Endothelial cell of umbilical vein (primary cell): Measurements from ENCODE around the gene ESPN. TPM values are rescaled to one million over a fixed set of nuclear protein-coding genes. Genes with fewer than 3 reads are reported as not detected.

Experiments
- BruUV-seq: library from RNA; stranded (reverse); fragments of 400-500 nt; replicated peaks from 2 replicates; lab custom pipeline; 2021; lab: Mats Ljungman, UMichigan
- CTCF ChIA-PET: fragments of 300-600, 350-600 bp; sonication (Branson Sonifier 250); formaldehyde crosslinking; loops from one replicate; lab custom pipeline; 2021; ENCODE audit warnings: antibody characterized with exemption, inconsistent platforms; lab: Charles Lee
- POLR2A ChIA-PET: fragments of 300-600, 350-600 bp; sonication (Branson Sonifier 250); formaldehyde crosslinking; loops from one replicate; lab custom pipeline; 2021; ENCODE audit warnings: antibody characterized with exemption, inconsistent platforms; lab: Charles Lee
- DNase-seq: peaks from one replicate; pipeline ENCODE4 v3.0.0-alpha.2; 2011; ENCODE audit warnings: low read depth, low spot score
- FAIRE-seq: peaks from 2 replicates; lab custom pipeline; 2011; peaks lifted over from hg19 to GRCh38; lab: Jason Lieb, UNC
- H2AFZ ChIP-seq: 2 replicates; pipeline ENCODE4 v1.6.0; 2012; ENCODE audit warnings: low read depth, low read length, control low read depth, inconsistent platforms
- H3K27ac ChIP-seq: 2 replicates; pipeline ENCODE4 v1.5.1; 2011; ENCODE audit warnings: low read depth, mild to moderate bottlenecking, control low read depth, low read length, moderate library complexity; ENCODE audit not compliant: insufficient read depth
- H3K27me3 ChIP-seq, 2 experiments: 2 replicates each; pipeline versions ENCODE4 v1.6.0 to v1.6.1; 2011; ENCODE audit warnings: low read length in 2 of 2, mixed read lengths in 1 of 2; ENCODE audit not compliant: control insufficient read depth in 2 of 2, insufficient read depth in 2 of 2
- H3K36me3 ChIP-seq, 2 experiments: 2 replicates in 1 of 2; 3 replicates in 1 of 2; pipeline ENCODE4 v1.5.1; 2011; ENCODE audit warnings: low read length in 2 of 2, mild to moderate bottlenecking in 1 of 2, moderate library complexity in 1 of 2; ENCODE audit not compliant: control insufficient read depth in 2 of 2, insufficient read depth in 2 of 2; ENCODE audit errors: extremely low read depth in 1 of 2
- H3K4me1 ChIP-seq: 3 replicates; pipeline ENCODE4 v1.5.1; 2011; ENCODE audit warnings: mild to moderate bottlenecking, low read length; ENCODE audit not compliant: control insufficient read depth, insufficient read depth; ENCODE audit errors: extremely low read depth
- H3K4me2 ChIP-seq: 2 replicates; pipeline ENCODE4 v1.6.1; 2011; ENCODE audit warnings: low read length, control low read depth, mixed read lengths; ENCODE audit not compliant: insufficient read depth
- H3K4me3 ChIP-seq, 3 experiments: fragments of 200-600 bp in 1 of 3; sonication (generic), shearing (Covaris generic) in 1 of 3; replicated peaks in 1 of 3; 2 replicates each; pipeline ENCODE4 v1.5.1; 2011 to 2016; ENCODE audit warnings: control low read depth in 3 of 3, low read length in 3 of 3, mild to moderate bottlenecking in 2 of 3, inconsistent platforms in 1 of 3, low read depth in 1 of 3, moderate library complexity in 1 of 3; ENCODE audit not compliant: insufficient read depth in 1 of 3
- H3K79me2 ChIP-seq: 2 replicates; pipeline ENCODE4 v1.6.0; 2012; ENCODE audit warnings: low read length, inconsistent platforms; ENCODE audit not compliant: control insufficient read depth, insufficient read depth
- H3K9ac ChIP-seq: replicated peaks from 2 replicates; pipeline ENCODE3; 2011; ENCODE audit warnings: low read length, control low read depth; ENCODE audit not compliant: insufficient read depth; ENCODE audit errors: extremely low read depth
- H3K9me1 ChIP-seq: replicated peaks from 3 replicates; pipeline ENCODE4 v1.6.0; 2011; ENCODE audit warnings: mild to moderate bottlenecking, low read length; ENCODE audit not compliant: control insufficient read depth, insufficient read depth; ENCODE audit errors: extremely low read depth
- H3K9me3 ChIP-seq: replicated peaks from 2 replicates; pipeline ENCODE4 v1.5.1; 2012; ENCODE audit warnings: low read length, inconsistent platforms; ENCODE audit not compliant: control insufficient read depth, insufficient read depth
- H4K20me1 ChIP-seq: replicated peaks from 2 replicates; pipeline ENCODE3; 2011; ENCODE audit warnings: mild to moderate bottlenecking, low read length; ENCODE audit not compliant: control insufficient read depth, insufficient read depth; ENCODE audit errors: extremely low read depth
- EZH2 ChIP-seq: IDR thresholded peaks from 2 replicates; pipeline ENCODE4 v1.6.1; 2012; ENCODE audit warnings: borderline replicate concordance, low read depth, mild to moderate bottlenecking, moderate library complexity, low read length, inconsistent platforms; ENCODE audit not compliant: severe bottlenecking
- FOS ChIP-seq: IDR thresholded peaks from 2 replicates; pipeline ENCODE4 v1.6.1; 2011; ENCODE audit warnings: mild to moderate bottlenecking, low read length, moderate library complexity, borderline replicate concordance; ENCODE audit not compliant: insufficient read depth
- GATA2 ChIP-seq: IDR thresholded peaks from 2 replicates; pipeline ENCODE4 v1.7.0; 2011; ENCODE audit warnings: low read depth, mild to moderate bottlenecking, moderate library complexity, mixed read lengths, low read length; ENCODE audit not compliant: insufficient read length, insufficient read depth
- JUN ChIP-seq: IDR thresholded peaks from 2 replicates; pipeline ENCODE4 v1.6.1; 2011; ENCODE audit warnings: borderline replicate concordance, low read depth; ENCODE audit not compliant: insufficient read length, insufficient read depth
- MYC ChIP-seq: IDR thresholded peaks from one replicate; pipeline ENCODE4 v1.6.1; 2011; ENCODE audit warnings: mild to moderate bottlenecking, low read depth, low read length
- POLR2A ChIP-seq: IDR thresholded peaks from 2 replicates; pipeline ENCODE4 v1.6.1; 2012; ENCODE audit warnings: low read depth, mild to moderate bottlenecking, control low read depth, low read length
- POLR2AphosphoS5 ChIP-seq: IDR thresholded peaks from 2 replicates; pipeline ENCODE4 v1.6.1; 2012; ENCODE audit warnings: low read depth, mild to moderate bottlenecking, control low read depth, low read length, moderate library complexity; ENCODE audit not compliant: insufficient read depth
- dilution Hi-C: fragments of 300-500 bp; cut with MboI; formaldehyde crosslinking; loops from one replicate; pipeline ENCODE4 v1.15.0; 2019; ENCODE audit warnings: low sequenced_read_pairs; ENCODE audit not compliant: extremely low pct_ligation_motif_present
- intact Hi-C: fragments of 100-400 bp; cut with micrococcal nuclease; formaldehyde crosslinking; loops from one replicate; pipeline ENCODE4 v1.10.0; 2022
- polyA plus RNA-seq, 4 experiments: library from polyadenylated mRNA; depleted of rRNA in 3 of 4; stranded (reverse) in 3 of 4; unstranded in 1 of 4; fragments of >200 nt; gene quantifications; 2 replicates each; pipeline versions ENCODE4 v1.2.1 to v1.2.3, GENCODE V29; 2011 to 2012; ENCODE audit warnings: missing spikeins in 1 of 4
- total RNA-seq: library from RNA; stranded (reverse); gene quantifications from 2 replicates; pipeline ENCODE4 v1.2.3, GENCODE V29; 2021
- TF ChIP-seq, protein P1 (sequence below): IDR thresholded peaks from 2 replicates; pipeline ENCODE4 v1.6.1; 2011; ENCODE audit not compliant: insufficient read depth, insufficient read length
- TF ChIP-seq, protein P2 (sequence below), 2 donors: IDR thresholded peaks; 1 replicate in 1 of 2; 2 replicates in 1 of 2; pipeline ENCODE4 v1.5.1; 2011; ENCODE audit warnings: low read length in 2 of 2, mild to moderate bottlenecking in 2 of 2, moderate library complexity in 2 of 2, control low read depth in 1 of 2, inconsistent platforms in 1 of 2, low read depth in 1 of 2; ENCODE audit not compliant: insufficient read depth in 1 of 2; ENCODE audit errors: extremely low read depth in 1 of 2

The ESPN gene
- total and polyA plus RNA-seq, 2 donors (not counting 3 experiments of a cell fraction or from before 2014, with no cell fraction given), result 0.54 to 0.71 TPM

DNA sequence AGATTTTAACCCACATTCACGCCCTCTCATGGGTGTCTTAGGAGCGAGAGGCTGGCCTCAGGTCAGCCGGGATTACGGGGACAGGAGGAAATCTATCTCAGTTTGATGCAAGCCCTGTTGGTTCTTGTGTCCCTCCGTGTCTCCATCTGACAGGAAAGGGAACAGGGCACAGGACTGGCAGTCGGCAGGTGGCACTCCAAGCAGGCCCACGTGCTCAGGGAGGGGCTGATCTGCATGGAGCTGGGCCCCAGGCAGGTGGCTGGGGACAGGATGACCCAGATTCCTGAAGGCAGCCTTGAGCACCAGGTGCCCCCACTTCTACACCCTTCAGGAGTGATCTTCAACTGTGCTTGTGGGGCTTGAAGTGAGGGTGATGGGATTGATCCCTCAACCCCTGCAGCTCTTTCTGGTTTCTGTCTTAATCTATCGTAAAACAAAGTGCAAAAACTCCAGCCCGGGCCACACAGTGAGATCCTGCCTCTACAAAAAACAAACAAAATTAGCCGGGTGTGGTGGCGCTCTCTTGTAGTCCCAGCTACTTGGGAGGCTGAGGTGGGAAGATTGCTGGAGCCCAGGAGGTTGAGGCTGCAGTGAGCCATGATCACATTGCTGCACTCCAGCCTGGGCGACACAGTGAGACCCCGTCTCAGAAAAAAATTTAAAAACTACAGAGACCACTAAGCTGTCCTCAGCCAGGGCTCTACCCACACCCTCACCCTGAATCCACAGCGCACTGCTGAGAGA, 58.6 kb downstream of the ESPN start:
- no peak overlapping the region for H3K4me2 ChIP-seq
- no peak for FAIRE-seq
- TF ChIP-seq JUN, result no peak
- TF ChIP-seq MYC, result no peak
- TF ChIP-seq FOS, result no peak
- TF ChIP-seq POLR2A, result no peak
- no peak for TF ChIP-seq GATA2
- TF ChIP-seq, protein P1, sequence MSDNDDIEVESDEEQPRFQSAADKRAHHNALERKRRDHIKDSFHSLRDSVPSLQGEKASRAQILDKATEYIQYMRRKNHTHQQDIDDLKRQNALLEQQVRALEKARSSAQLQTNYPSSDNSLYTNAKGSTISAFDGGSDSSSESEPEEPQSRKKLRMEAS, result no peak
- TF ChIP-seq EZH2, result no peak
- TF ChIP-seq, protein P2, sequence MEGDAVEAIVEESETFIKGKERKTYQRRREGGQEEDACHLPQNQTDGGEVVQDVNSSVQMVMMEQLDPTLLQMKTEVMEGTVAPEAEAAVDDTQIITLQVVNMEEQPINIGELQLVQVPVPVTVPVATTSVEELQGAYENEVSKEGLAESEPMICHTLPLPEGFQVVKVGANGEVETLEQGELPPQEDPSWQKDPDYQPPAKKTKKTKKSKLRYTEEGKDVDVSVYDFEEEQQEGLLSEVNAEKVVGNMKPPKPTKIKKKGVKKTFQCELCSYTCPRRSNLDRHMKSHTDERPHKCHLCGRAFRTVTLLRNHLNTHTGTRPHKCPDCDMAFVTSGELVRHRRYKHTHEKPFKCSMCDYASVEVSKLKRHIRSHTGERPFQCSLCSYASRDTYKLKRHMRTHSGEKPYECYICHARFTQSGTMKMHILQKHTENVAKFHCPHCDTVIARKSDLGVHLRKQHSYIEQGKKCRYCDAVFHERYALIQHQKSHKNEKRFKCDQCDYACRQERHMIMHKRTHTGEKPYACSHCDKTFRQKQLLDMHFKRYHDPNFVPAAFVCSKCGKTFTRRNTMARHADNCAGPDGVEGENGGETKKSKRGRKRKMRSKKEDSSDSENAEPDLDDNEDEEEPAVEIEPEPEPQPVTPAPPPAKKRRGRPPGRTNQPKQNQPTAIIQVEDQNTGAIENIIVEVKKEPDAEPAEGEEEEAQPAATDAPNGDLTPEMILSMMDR (IDR thresholded peaks at IDR 0.05; ENCODE audit: extremely low read depth in 1 of 2, insufficient read depth in 1 of 2, low read depth in 1 of 2, low read length in 2 of 2), result no peak
- TF ChIP-seq POLR2AphosphoS5, result no peak

More for the DNA sequence above, 58.6 kb downstream of the ESPN start:
- Histone ChIP-seq H3K4me1 (peaks cover 10% of the 10 kb centered on the region), H3K36me3 (no peaks in the 10 kb centered on the region), H4K20me1 (no peaks in the 10 kb centered on the region), H3K4me3 (no peak overlapping the region), H2AFZ (no peak overlapping the region), H3K9me1 (no peaks in the 10 kb centered on the region), H3K9me3 (no peaks in the 10 kb centered on the region), H3K9ac (no peak overlapping the region), H3K79me2 (peaks cover 39% of the 10 kb centered on the region), H3K27me3 (no peaks in the 10 kb centered on the region), H3K27ac (no peak overlapping the region)
- intact Hi-C loops, result no loop called here
- dilution Hi-C loops, result no loop called here
- no peak for DNase-seq
- no TSS peak for BruUV-seq
- ChIA-PET CTCF (interaction anchor here (0.9 to 1.1 kb wide), 3 partner anchors 12 to 164 kb away, joined by 3 read pairs; no protein-coding TSS in a partner anchor), POLR2A (no interaction called here)
